Ishikawa (cell line): ENCODE results near the gene SEMA4C.
A peak's percentile ranks its signal among the peaks of the same experiment; 100 is the strongest.

Experiments used
- CEBPB ChIP-seq: IDR thresholded peaks from 2 replicates; pipeline ENCODE4 v1.6.1; 2012
- CREB1 ChIP-seq: IDR thresholded peaks from 2 replicates; pipeline ENCODE4 v1.6.1; 2012; ENCODE audit warnings: low read depth
- EGR1 ChIP-seq: IDR thresholded peaks from 2 replicates; pipeline ENCODE4 v1.6.1; 2012
- EP300 ChIP-seq: IDR thresholded peaks from 2 replicates; pipeline ENCODE4 v1.6.1; 2012; ENCODE audit warnings: borderline replicate concordance
- FOXM1 ChIP-seq: IDR thresholded peaks from 2 replicates; pipeline ENCODE4 v1.6.1; 2012; ENCODE audit warnings: low read depth, borderline replicate concordance
- NFIC ChIP-seq: IDR thresholded peaks from 2 replicates; pipeline ENCODE4 v1.6.1; 2012
- RAD21 ChIP-seq: IDR thresholded peaks from 2 replicates; pipeline ENCODE4 v1.6.1; 2012; ENCODE audit warnings: low read depth
- REST ChIP-seq: IDR thresholded peaks from 2 replicates; pipeline ENCODE4 v1.6.1; 2012; ENCODE audit warnings: low read depth, mild to moderate bottlenecking
- TAF1 ChIP-seq: IDR thresholded peaks from 2 replicates; pipeline ENCODE4 v1.6.1; 2012; ENCODE audit warnings: low read depth, mild to moderate bottlenecking
- TCF12 ChIP-seq: IDR thresholded peaks from 2 replicates; pipeline ENCODE4 v1.6.1; 2012; ENCODE audit warnings: low read depth
- TEAD4 ChIP-seq: IDR thresholded peaks from 2 replicates; pipeline ENCODE4 v1.6.1; 2012
- USF1 ChIP-seq: IDR thresholded peaks from 2 replicates; pipeline ENCODE4 v1.6.1; 2012
- YY1 ChIP-seq: IDR thresholded peaks from 2 replicates; pipeline ENCODE4 v1.6.1; 2012; ENCODE audit warnings: low read depth
- ZBTB7A ChIP-seq: IDR thresholded peaks from 2 replicates; pipeline ENCODE4 v1.6.1; 2012; ENCODE audit warnings: low read depth
- TF ChIP-seq, protein P1 (sequence below): IDR thresholded peaks from 2 replicates; pipeline ENCODE4 v1.6.1; 2012

Gene SEMA4C

GRCh38 chr2:96819876-96820511, 49.9 kb downstream of the SEMA4C start:
- TF ChIP-seq YY1: no peak
- no peak for TF ChIP-seq NFIC
- TF ChIP-seq CEBPB: no peak
- TF ChIP-seq FOXM1: no peak
- no peak for TF ChIP-seq TEAD4
- no peak for TF ChIP-seq USF1
- no peak for TF ChIP-seq TAF1
- TF ChIP-seq RAD21: no peak
- TF ChIP-seq CREB1: no peak
- TF ChIP-seq, protein P1, sequence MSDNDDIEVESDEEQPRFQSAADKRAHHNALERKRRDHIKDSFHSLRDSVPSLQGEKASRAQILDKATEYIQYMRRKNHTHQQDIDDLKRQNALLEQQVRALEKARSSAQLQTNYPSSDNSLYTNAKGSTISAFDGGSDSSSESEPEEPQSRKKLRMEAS: no peak
- no peak for TF ChIP-seq REST
- TF ChIP-seq TCF12: no peak
- no peak for TF ChIP-seq ZBTB7A
- no peak for TF ChIP-seq EGR1

DNA sequence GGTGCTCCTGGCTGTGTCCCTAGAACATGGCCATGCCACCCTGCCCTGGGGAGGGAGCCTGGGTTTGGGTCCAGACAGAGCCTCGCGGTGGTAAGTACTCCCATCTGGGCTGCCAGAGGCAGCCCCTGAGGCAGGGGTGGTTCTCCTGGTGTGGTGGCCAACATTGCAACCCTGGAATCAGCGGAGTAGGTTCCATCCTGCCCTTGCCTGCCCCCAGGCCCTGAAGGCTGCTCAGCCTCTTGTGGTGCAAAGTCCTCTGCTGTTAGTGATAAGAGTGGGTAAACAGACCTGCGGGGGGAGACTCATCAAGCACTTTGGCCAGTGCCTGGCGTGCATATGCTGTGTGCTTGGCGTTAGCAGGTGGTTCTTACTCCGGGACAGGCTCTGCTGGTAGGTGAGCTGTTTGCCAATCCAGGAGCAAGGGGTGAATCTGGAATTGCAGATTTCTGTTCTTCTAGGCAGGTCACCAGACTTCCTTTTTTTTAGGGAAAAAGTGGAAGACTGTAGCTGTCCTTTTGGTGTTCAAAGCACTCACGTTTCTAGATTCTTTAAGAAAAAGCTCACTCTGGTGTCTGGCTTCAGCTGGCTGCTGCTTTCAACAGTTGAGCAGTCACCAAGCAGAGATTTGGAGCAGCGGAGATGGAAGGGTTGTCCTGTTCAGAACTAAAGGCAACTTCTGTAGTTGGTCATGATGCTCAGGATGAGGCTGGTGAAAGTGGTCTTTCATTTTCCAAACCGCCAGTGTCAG, 50.6 kb downstream of the SEMA4C start:
- no peak for TF ChIP-seq EP300
- no peak for TF ChIP-seq RAD21
- no peak for TF ChIP-seq USF1
- no peak for TF ChIP-seq FOXM1
- no peak for TF ChIP-seq ZBTB7A
- TF ChIP-seq TCF12: no peak
- TF ChIP-seq REST: no peak
- TF ChIP-seq EGR1: no peak
- no peak for TF ChIP-seq CREB1
- TF ChIP-seq YY1: no peak
- TF ChIP-seq, protein P1: no peak
- no peak for TF ChIP-seq TAF1
- TF ChIP-seq TEAD4: no peak
- TF ChIP-seq CEBPB: no peak
- no peak for TF ChIP-seq NFIC

DNA sequence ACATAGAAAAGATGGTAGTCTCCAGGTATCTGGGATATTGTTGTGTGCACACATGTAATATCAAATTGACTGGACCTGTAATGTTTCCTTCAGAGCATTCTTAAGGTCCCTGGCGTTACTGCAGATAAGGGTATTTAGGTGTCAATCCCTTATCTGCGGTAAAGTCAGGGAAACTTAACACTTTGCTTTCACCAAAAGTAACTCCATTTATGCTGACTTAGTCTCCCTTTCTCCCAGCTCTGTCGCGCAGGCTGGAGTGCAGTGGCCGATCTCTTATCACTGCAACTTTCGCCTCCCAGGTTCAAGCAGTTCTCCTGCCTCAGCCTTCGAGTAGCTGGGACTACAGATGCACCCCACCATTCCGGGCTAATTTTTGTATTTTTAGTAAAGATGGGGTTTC, 52.0 kb downstream of the SEMA4C start:
- no peak for TF ChIP-seq CREB1
- TF ChIP-seq EGR1: no peak

- TF ChIP-seq, protein P1: peak; percentile 73
- TF ChIP-seq YY1 (no peak), REST (peak; percentile 20; the same call in 1 of the 2 replicates), TEAD4 (no peak), FOXM1 (no peak)
Observed at GRCh38 chr2:96816836-96817702, 52.8 kb downstream of the SEMA4C start.
